Vagina (tissue), 2 donors: Measurements from ENCODE around the gene EPS8L2. TPM values are rescaled to one million over a fixed set of nuclear protein-coding genes. Genes with fewer than 3 reads are reported as not detected.
A peak's percentile ranks its signal among the peaks of the same experiment; 100 is the strongest.

Experiments
- DNase-seq, 2 donors: peaks; one replicate each; pipeline ENCODE4 v3.0.0-alpha.2; 2017; ENCODE audit errors: extremely low spot score in 2 of 2
- H3K27ac ChIP-seq: fragments of 200-600 bp; sonication (generic); one replicate; pipeline ENCODE4 v1.5.1; 2019
- H3K27me3 ChIP-seq: fragments of 200-600 bp; sonication (generic); one replicate; pipeline ENCODE4 v1.5.1; 2019
- H3K36me3 ChIP-seq, 2 donors: fragments of 200-600 bp; sonication (generic); one replicate each; pipeline ENCODE4 v1.5.1; 2017 to 2019
- H3K4me1 ChIP-seq: fragments of 200-600 bp; sonication (generic); one replicate; pipeline ENCODE4 v1.5.1; 2019
- H3K4me3 ChIP-seq, 2 donors: fragments of 200-600 bp; sonication (generic); 1 replicate in 1 of 2; 2 replicates in 1 of 2; pipeline ENCODE4 v1.5.1; 2016 to 2019
- H3K9me3 ChIP-seq: fragments of 200-600 bp; sonication (generic); one replicate; pipeline ENCODE4 v1.5.1; 2019
- CTCF ChIP-seq, 3 experiments: fragments of 450-650 bp in 2 of 3; fragments of 200-600 bp in 1 of 3; sonication (generic) in 1 of 3; IDR thresholded peaks; one replicate each; pipeline ENCODE4 v1.5.1; 2017 to 2019; ENCODE audit warnings: antibody characterized with exemption in 3 of 3, mild to moderate bottlenecking in 2 of 3, moderate library complexity in 2 of 3
- POLR2A ChIP-seq, 2 donors: fragments of 450-650 bp; IDR thresholded peaks; one replicate each; pipeline ENCODE4 v1.6.1; 2017; ENCODE audit warnings: antibody characterized with exemption in 2 of 2, mild to moderate bottlenecking in 2 of 2, moderate library complexity in 2 of 2
- POLR2AphosphoS5 ChIP-seq, 2 donors: sonication (generic); formaldehyde crosslinking; IDR thresholded peaks; one replicate each; pipeline ENCODE4 v1.9.0; 2017; ENCODE audit warnings: antibody characterized with exemption in 2 of 2, mild to moderate bottlenecking in 2 of 2, low read depth in 1 of 2; ENCODE audit not compliant: insufficient read depth in 1 of 2
- intact Hi-C: fragments of 100-400 bp; cut with DNase I; formaldehyde crosslinking; loops from one replicate; pipeline ENCODE4 v1.15.1; 2023
- total RNA-seq: library from RNA; depleted of rRNA; stranded (reverse); fragments of >200 nt; gene quantifications from one replicate; pipeline ENCODE4 v1.2.3, GENCODE V29; 2016

Gene EPS8L2
- total RNA-seq, 1 donor from 2014 or later = 195 TPM

- no peak overlapping the region for H3K27ac ChIP-seq
Measured at GRCh38 chr11:761526-762108, 55.6 kb downstream of the EPS8L2 start.

GRCh38 chr11:762421-763072, 56.5 kb downstream of the EPS8L2 start:
- peak overlapping the region; percentile 54 for H3K27ac ChIP-seq

More at GRCh38 chr11:761526-762108, 55.6 kb downstream of the EPS8L2 start:
- Histone ChIP-seq H3K4me3 (no peak overlapping the region), H3K4me1 (peaks cover 6% of the 10 kb centered on the region), H3K27me3 (no peaks in the 10 kb centered on the region), H3K9me3 (no peaks in the 10 kb centered on the region), H3K36me3 (peaks cover 0 to 66% of the 10 kb centered on the region in 2 donors)
- no peak for TF ChIP-seq POLR2A (IDR thresholded peaks at IDR 0.05)
- TF ChIP-seq CTCF (IDR thresholded peaks at IDR 0.05) = no peak
- no peak for TF ChIP-seq POLR2AphosphoS5 (IDR thresholded peaks at IDR 0.05; ENCODE audit: insufficient read depth in 1 of 2, low read depth in 1 of 2)
- intact Hi-C loops = no loop called here
- no peak for DNase-seq

GRCh38 chr11:763073-763463, 57.0 kb downstream of the EPS8L2 start:
- peak overlapping the region; percentile 54 for H3K27ac ChIP-seq
- no peak for DNase-seq
- H3K36me3 ChIP-seq = peaks cover 0 to 53% of the 10 kb centered on the region in 2 donors
- no peaks in the 10 kb centered on the region for H3K9me3 ChIP-seq
- TF ChIP-seq POLR2AphosphoS5 (IDR thresholded peaks at IDR 0.05; ENCODE audit: insufficient read depth in 1 of 2, low read depth in 1 of 2) = no peak
- H3K4me1 ChIP-seq = peaks cover 6% of the 10 kb centered on the region
- no peaks in the 10 kb centered on the region for H3K27me3 ChIP-seq
- intact Hi-C loops = no loop called here
- H3K4me3 ChIP-seq = no peak overlapping the region

More at GRCh38 chr11:762421-763072, 56.5 kb downstream of the EPS8L2 start:
- no peak for DNase-seq
- Histone ChIP-seq H3K9me3 (no peaks in the 10 kb centered on the region), H3K4me1 (peaks cover 6% of the 10 kb centered on the region), H3K36me3 (peaks cover 0 to 59% of the 10 kb centered on the region in 2 donors), H3K27me3 (no peaks in the 10 kb centered on the region), H3K4me3 (no peak overlapping the region)
- TF ChIP-seq CTCF (IDR thresholded peaks at IDR 0.05) (no peak), POLR2AphosphoS5 (IDR thresholded peaks at IDR 0.05; ENCODE audit: insufficient read depth in 1 of 2, low read depth in 1 of 2) (no peak), POLR2A (IDR thresholded peaks at IDR 0.05) (no peak)
- intact Hi-C loops = no loop called here

GRCh38 chr11:763549-764321, 57.7 kb downstream of the EPS8L2 start:
- no peak for TF ChIP-seq POLR2A (IDR thresholded peaks at IDR 0.05)
- TF ChIP-seq POLR2AphosphoS5 (IDR thresholded peaks at IDR 0.05; ENCODE audit: insufficient read depth in 1 of 2, low read depth in 1 of 2) = no peak
- no peak for TF ChIP-seq CTCF (IDR thresholded peaks at IDR 0.05)
- peaks cover 0 to 52% of the 10 kb centered on the region in 2 donors for H3K36me3 ChIP-seq
- no peaks in the 10 kb centered on the region for H3K27me3 ChIP-seq
- H3K9me3 ChIP-seq = no peaks in the 10 kb centered on the region
- peak in 1 of 2 donors; percentile 84 for DNase-seq
- H3K4me3 ChIP-seq = no peak overlapping the region
- H3K4me1 ChIP-seq = peaks cover 6% of the 10 kb centered on the region
- intact Hi-C loops = no loop called here
- H3K27ac ChIP-seq = no peak overlapping the region

- H3K27ac ChIP-seq = no peak overlapping the region
- H3K9me3 ChIP-seq = no peaks in the 10 kb centered on the region
- no peak for TF ChIP-seq CTCF (IDR thresholded peaks at IDR 0.05)
- intact Hi-C loops = no loop called here
- peaks cover 0 to 45% of the 10 kb centered on the region in 2 donors for H3K36me3 ChIP-seq
- H3K4me1 ChIP-seq = peaks cover 6% of the 10 kb centered on the region
- no peaks in the 10 kb centered on the region for H3K27me3 ChIP-seq
- DNase-seq = no peak
- no peak overlapping the region for H3K4me3 ChIP-seq
Measured at GRCh38 chr11:764322-765024, 58.4 kb downstream of the EPS8L2 start.
